ENCODE measurements around the gene FBXL14.

The FBXL14 gene

GRCh38 chr12:1594261-1595025 lies at the start of gene FBXL14:
Gene FBXL14, minus strand, starts transcription at chr12:1594581. Its CDS starts 515 bp downstream, at chr12:1594066.
- DNase-seq (ENCODE audit: low read depth), result no peak
- TF ChIP-seq CTCF (IDR thresholded peaks at IDR 0.05; ENCODE audit: control insufficient read depth, extremely low read depth, insufficient read depth), result no peak
- peak within 1 kb of the TSS; percentile 68 for H3K4me3 ChIP-seq (ENCODE audit: low read depth, low read length)

- no peak for TF ChIP-seq CTCF (IDR thresholded peaks at IDR 0.05; ENCODE audit: control insufficient read depth, extremely low read depth, insufficient read depth)
- DNase-seq (ENCODE audit: low read depth), result no peak
- H3K4me3 ChIP-seq (ENCODE audit: low read depth, low read length), result no peak overlapping the region
Measured at GRCh38 chr12:1643905-1644533, 49.6 kb upstream of the FBXL14 start.

GRCh38 chr12:1643043-1643442 lies 48.7 kb upstream of the FBXL14 start:
- H3K4me3 ChIP-seq (ENCODE audit: low read depth, low read length), result no peak overlapping the region
- DNase-seq (ENCODE audit: low read depth), result no peak
- TF ChIP-seq CTCF (IDR thresholded peaks at IDR 0.05; ENCODE audit: control insufficient read depth, extremely low read depth, insufficient read depth), result no peak

GRCh38 chr12:1642513-1642912 lies 48.1 kb upstream of the FBXL14 start:
- DNase-seq (ENCODE audit: low read depth), result no peak
- no peak overlapping the region for H3K4me3 ChIP-seq (ENCODE audit: low read depth, low read length)
- no peak for TF ChIP-seq CTCF (IDR thresholded peaks at IDR 0.05; ENCODE audit: control insufficient read depth, extremely low read depth, insufficient read depth)

- TF ChIP-seq CTCF (IDR thresholded peaks at IDR 0.05; ENCODE audit: control insufficient read depth, extremely low read depth, insufficient read depth), result no peak
- H3K4me3 ChIP-seq (ENCODE audit: low read depth, low read length), result no peak overlapping the region
- no peak for DNase-seq (ENCODE audit: low read depth)
Measured at GRCh38 chr12:1640328-1641234, 46.2 kb upstream of the FBXL14 start.

- no peak for DNase-seq (ENCODE audit: low read depth)
- H3K4me3 ChIP-seq (ENCODE audit: low read depth, low read length), result no peak overlapping the region
- no peak for TF ChIP-seq CTCF (IDR thresholded peaks at IDR 0.05; ENCODE audit: control insufficient read depth, extremely low read depth, insufficient read depth)
Measured at GRCh38 chr12:1639538-1639937, 45.2 kb upstream of the FBXL14 start.
